Measurements from ENCODE around the gene DSE. TPM values are rescaled to one million over a fixed set of nuclear protein-coding genes. Genes with fewer than 3 reads are reported as not detected.

Gene DSE
- total RNA-seq, 1 donor from 2014 or later, result 14.3 TPM

- intact Hi-C loops (cut with DNase I), result no loop called here
- no peak for DNase-seq (ENCODE audit: low spot score)
Measured at GRCh38 chr6:116384727-116385458, 14.1 kb downstream of the DSE start.

DNA sequence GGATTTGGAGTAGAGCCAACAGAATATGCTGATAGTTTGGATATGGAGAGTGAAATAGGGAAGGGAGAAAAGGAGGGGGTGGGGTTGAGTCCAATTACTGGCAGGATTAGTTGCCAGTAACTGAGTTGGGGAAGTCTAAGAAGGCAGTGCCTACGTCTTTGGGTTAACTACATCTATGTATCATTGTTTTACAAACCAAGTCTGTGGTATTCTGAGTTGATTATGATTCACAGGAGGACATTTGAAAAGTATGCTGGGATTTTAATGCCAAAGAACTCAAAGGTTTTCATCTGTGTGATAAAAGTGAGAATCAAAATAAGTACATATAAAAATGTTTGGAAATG lies 14.7 kb downstream of the DSE start:
- DNase-seq (ENCODE audit: low spot score), result no peak
- intact Hi-C loops (cut with DNase I), result no loop called here

GRCh38 chr6:116385921-116386320 lies 15.2 kb downstream of the DSE start:
- no peak for DNase-seq (ENCODE audit: low spot score)
- intact Hi-C loops (cut with DNase I), result no loop called here

- intact Hi-C loops (cut with DNase I), result no loop called here
- no peak for DNase-seq (ENCODE audit: low spot score)
Measured at GRCh38 chr6:116386581-116387299, 16.0 kb downstream of the DSE start.

GRCh38 chr6:116387374-116387773 lies 16.6 kb downstream of the DSE start:
- DNase-seq (ENCODE audit: low spot score), result no peak
- intact Hi-C loops (cut with DNase I), result no loop called here

DNA sequence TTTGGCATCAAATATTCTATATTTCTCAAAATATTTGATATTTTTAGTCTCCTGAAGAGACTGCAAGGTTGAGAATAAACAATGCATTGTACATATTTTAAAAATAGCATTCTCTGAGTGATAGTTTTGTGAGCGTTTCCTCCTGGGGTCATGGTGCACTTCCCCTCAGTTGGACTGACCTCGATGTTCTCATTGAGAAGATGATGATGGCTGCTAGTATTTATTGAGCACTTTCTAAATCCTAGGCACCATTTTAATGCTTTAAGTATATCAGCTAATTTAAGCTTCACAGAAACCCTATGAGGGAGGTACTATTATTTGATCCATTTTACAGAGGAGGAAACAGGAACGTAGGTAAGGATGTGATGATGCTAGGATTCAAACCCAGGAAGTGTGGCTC lies 18.2 kb downstream of the DSE start:
- no peak for DNase-seq (ENCODE audit: low spot score)
- intact Hi-C loops (cut with DNase I), result no loop called here

DNA sequence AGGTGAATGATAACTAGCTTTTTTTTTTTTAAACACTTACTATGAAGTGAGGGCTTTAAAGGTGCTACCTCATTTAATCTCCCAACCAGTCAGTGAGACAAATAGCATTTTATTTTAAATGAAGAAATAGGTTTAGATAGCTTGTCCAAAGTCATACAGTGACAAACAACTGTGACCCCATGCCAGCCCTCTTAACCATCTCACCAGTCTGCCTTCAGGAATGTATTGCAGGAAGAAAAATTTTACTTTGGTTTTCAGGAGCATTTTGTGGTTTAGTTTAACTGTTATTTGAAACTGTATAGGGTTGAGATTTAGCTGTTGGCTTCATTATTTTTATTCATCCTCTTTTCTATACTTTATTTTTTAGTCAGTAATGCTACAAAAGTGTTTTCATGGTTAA lies 18.6 kb downstream of the DSE start:
- intact Hi-C loops (cut with DNase I), result no loop called here
- no peak for DNase-seq (ENCODE audit: low spot score)

GRCh38 chr6:116390581-116390980 lies 19.8 kb downstream of the DSE start:
- intact Hi-C loops (cut with DNase I), result no loop called here

DNA sequence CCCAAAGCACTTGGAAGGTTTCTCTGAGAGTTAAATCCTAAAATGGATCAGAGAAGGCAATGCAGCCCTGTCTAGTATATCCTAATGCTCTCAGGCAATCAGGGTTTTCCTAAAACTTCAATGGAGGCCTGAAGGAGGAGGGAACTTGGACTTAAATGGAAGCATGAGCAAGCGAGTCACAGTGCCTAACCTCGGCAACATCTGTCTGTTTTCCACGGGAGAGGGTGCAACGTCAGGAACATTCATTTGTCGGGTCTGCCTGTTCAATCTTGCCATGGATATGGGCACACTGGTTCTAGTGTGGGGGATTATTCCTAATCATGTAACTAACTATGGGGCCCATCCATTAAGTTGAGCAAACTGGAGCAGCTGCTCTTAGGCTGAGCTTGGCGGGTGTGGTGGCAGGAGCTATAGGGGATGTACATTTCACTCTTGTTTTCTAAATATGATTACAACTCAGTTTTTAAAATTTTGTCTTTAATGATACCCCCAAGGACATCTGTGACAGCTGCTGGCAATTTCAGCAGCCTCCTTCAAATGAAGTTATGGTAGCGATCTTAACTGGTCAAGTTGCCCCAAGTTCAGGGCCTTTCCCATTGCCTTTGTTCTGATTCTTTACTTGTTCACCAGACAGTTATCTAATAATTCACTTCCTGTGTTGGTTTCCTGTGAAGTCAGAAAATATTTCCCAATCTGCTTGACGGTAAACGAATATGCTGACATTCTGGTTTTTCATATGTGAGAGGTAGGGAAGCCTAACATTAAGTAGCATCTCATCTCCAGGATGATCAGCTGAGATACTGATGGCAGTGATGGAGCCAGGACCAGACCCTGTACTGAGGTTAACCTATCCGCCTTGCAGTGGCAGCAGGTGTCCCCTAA lies 21.6 kb downstream of the DSE start:
- intact Hi-C loops (cut with DNase I), result no loop called here
- no peak for DNase-seq (ENCODE audit: low spot score)

More at GRCh38 chr6:116390581-116390980, 19.8 kb downstream of the DSE start:
- DNase-seq (ENCODE audit: low spot score), result no peak

- intact Hi-C loops (cut with DNase I), result no loop called here
Measured at GRCh38 chr6:116393430-116393829, 22.7 kb downstream of the DSE start.

GRCh38 chr6:116395647-116396046 lies 24.9 kb downstream of the DSE start:
- no peak for DNase-seq (ENCODE audit: low spot score)
- intact Hi-C loops (cut with DNase I), result no loop called here

More at GRCh38 chr6:116393430-116393829, 22.7 kb downstream of the DSE start:
- DNase-seq (ENCODE audit: low spot score), result no peak

DNA sequence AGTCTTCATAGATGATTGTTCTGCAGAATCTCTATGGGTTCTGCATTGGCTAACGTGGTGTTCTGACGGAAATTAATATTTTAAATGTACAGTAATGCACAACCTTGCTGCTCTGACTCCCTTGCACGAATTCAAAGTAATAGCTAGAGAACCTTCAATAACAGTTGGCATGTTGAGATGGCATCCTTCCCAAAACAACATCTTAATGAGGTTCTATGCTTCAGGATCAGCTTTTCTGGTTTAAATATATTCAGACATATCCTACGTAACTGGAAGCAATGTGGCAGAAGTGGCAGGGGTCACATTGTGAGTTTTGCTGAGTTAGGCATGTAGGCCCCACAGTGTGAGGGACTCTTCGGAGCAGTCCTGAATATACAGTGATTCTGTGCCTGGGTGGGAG lies 25.7 kb downstream of the DSE start:
- DNase-seq (ENCODE audit: low spot score), result no peak
- intact Hi-C loops (cut with DNase I), result no loop called here

DNA sequence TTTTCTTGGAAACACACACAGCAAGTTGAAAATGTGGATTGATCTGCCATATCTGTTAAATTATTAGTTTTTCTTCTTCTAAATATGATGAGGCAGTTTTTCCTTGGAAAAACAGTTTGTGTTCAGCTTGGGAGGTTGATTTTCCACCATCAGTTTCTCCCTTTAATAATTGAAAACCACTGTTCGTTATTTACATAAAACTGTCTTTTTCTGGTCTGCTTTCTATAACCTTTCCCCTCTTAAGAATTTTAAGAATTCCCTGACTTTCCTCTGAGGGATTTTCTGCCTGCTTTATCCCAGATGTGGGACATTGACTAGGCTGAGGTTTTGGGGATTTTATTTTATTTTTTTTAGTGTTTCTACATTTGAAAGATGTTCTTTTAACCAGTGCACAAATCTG lies 27.2 kb downstream of the DSE start:
- intact Hi-C loops (cut with DNase I), result no loop called here
- DNase-seq (ENCODE audit: low spot score), result no peak

- DNase-seq (ENCODE audit: low spot score), result no peak
- intact Hi-C loops (cut with DNase I), result no loop called here
Measured at GRCh38 chr6:116398316-116399010, 27.7 kb downstream of the DSE start.

GRCh38 chr6:116399287-116399686 lies 28.5 kb downstream of the DSE start:
- intact Hi-C loops (cut with DNase I), result no loop called here
- no peak for DNase-seq (ENCODE audit: low spot score)

- intact Hi-C loops (cut with DNase I), result no loop called here
- no peak for DNase-seq (ENCODE audit: low spot score)
Measured at GRCh38 chr6:116400328-116400727, 29.6 kb downstream of the DSE start.

- intact Hi-C loops (cut with DNase I), result no loop called here
- no peak for DNase-seq (ENCODE audit: low spot score)
Measured at GRCh38 chr6:116402108-116402937, 31.6 kb downstream of the DSE start.

GRCh38 chr6:116403205-116403604 lies 32.5 kb downstream of the DSE start:
- intact Hi-C loops (cut with DNase I), result no loop called here

DNA sequence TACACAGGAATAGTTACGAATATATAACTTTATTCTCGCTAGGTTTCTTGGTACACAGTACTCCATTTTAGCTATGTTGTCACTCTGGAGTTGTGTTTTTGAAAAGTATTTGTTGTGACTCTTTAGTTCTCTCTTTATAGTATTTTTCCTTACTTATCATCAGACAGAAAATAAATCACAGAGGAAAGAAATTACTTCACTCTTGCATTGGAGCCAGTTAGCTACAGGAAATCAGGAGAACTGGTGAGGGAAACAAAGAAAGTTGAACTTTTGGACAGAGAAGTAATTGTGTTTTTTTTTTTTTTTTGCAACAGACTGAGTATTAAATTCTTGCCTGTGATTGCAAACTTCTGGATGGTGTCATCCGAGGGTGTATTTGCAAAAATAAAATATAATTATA lies 33.9 kb downstream of the DSE start:
- no peak for DNase-seq (ENCODE audit: low spot score)
- intact Hi-C loops (cut with DNase I), result no loop called here

More at GRCh38 chr6:116403205-116403604, 32.5 kb downstream of the DSE start:
- DNase-seq (ENCODE audit: low spot score), result no peak

Measured in cardiac septum (tissue), 1 donor.